Right lobe of liver (tissue), 6 donors: Measurements from ENCODE around the gene FEM1C. TPM values are rescaled to one million over a fixed set of nuclear protein-coding genes. Genes with fewer than 3 reads are reported as not detected.

ENCODE experiments used
- ATAC-seq, 4 donors: fragments of 200-7000 bp; cut with Tn5 transposase; one replicate each; pipeline ENCODE4 v1.9.1; 2020; ENCODE audit warnings: mild to moderate bottlenecking in 4 of 4, moderate library complexity in 4 of 4
- DNase-seq, 3 donors: peaks; one replicate each; pipeline ENCODE4 v3.0.0-alpha.2; 2020
- H3K27ac ChIP-seq, 3 donors: fragments of 200-600 bp; one replicate each; pipeline ENCODE4 v1.8.0; 2022
- H3K27me3 ChIP-seq, 2 donors: fragments of 200-600 bp; one replicate each; pipeline ENCODE4 v1.8.0; 2022
- H3K36me3 ChIP-seq, 4 donors: fragments of 200-600 bp; sonication (generic) in 1 of 4; one replicate each; pipeline versions ENCODE4 v1.5.1 to v1.8.0; 2017 to 2022; ENCODE audit warnings: control low read depth in 1 of 4
- H3K4me1 ChIP-seq, 4 donors: fragments of 200-600 bp; sonication (generic) in 1 of 4; one replicate each; pipeline versions ENCODE4 v1.5.1 to v1.8.0; 2017 to 2022; ENCODE audit warnings: control low read depth in 1 of 4
- H3K4me3 ChIP-seq, 3 donors: fragments of 200-600 bp; one replicate each; pipeline ENCODE4 v1.8.0; 2022
- H3K9me3 ChIP-seq, 4 donors: fragments of 200-600 bp; sonication (generic) in 1 of 4; one replicate each; pipeline versions ENCODE4 v1.5.1 to v1.8.0; 2017 to 2022; ENCODE audit warnings: control low read depth in 1 of 4
- CTCF ChIP-seq, 4 donors: fragments of 200-600 bp in 3 of 4; fragments of 450-650 bp in 1 of 4; IDR thresholded peaks; one replicate each; pipeline versions ENCODE4 v1.5.1 to v1.8.0; 2016 to 2022; ENCODE audit warnings: antibody characterized with exemption in 4 of 4, mild to moderate bottlenecking in 2 of 4
- POLR2A ChIP-seq: fragments of 450-650 bp; IDR thresholded peaks from one replicate; pipeline ENCODE4 v1.6.1; 2017; ENCODE audit warnings: antibody characterized with exemption, mild to moderate bottlenecking
- WGBS: methylation state at CpG from one replicate; pipeline ENCODE4 v1.1.6; 2018; ENCODE audit warnings: low coverage, low lambda C conversion rate; ENCODE audit not compliant: insufficient coverage; ENCODE audit errors: missing lambda C conversion rate; 5-methylcytosine and 5-hydroxymethylcytosine counted together
- intact Hi-C, 2 donors: fragments of 100-400 bp; cut with DNase I; formaldehyde crosslinking; loops; one replicate each; pipeline versions ENCODE4 v1.11.2 to v1.14.1; 2022
- total RNA-seq, 6 experiments: library from RNA; depleted of rRNA in 2 of 6; stranded (reverse); fragments of >200 nt in 2 of 6; fragmentation: NEBNext Ultra II Directional in 3 of 6; extraction: Animal tissue kit (Norgen Biotek cat#: 25700) in 3 of 6; gene quantifications; one replicate each; pipeline versions ENCODE4 v1.1.0 to v1.2.4, GENCODE V29; 2016 to 2023
- donor health status: DM: no; HTN: yes; CAD: no.
- donor health status: DM: no; HTN: no; CAD: no.
- donor health status: DM: no; HTN: no; CAD: no.
- donor health status: DM: no; HTN: yes; CAD: no.
- donor health status: DM: no; HTN: yes; CAD: no.

The FEM1C gene
- total RNA-seq, 6 experiments from 2014 or later, result 8.7 to 12.2 (median 11.0) TPM

GRCh38 chr5:115489733-115490132 lies 54.8 kb downstream of the FEM1C start:
- ATAC-seq (no peak), DNase-seq (no peak)
- Histone ChIP-seq H3K36me3 (no peaks in the 10 kb centered on the region), H3K4me1 (no peaks in the 10 kb centered on the region), H3K9me3 (no peaks in the 10 kb centered on the region), H3K4me3 (no peak overlapping the region), H3K27me3 (no peaks in the 10 kb centered on the region), H3K27ac (no peak overlapping the region)
- TF ChIP-seq CTCF (IDR thresholded peaks at IDR 0.05), result no peak
- TF ChIP-seq POLR2A, result no peak
- intact Hi-C loops, result no loop called here

GRCh38 chr5:115487756-115488155 lies 56.8 kb downstream of the FEM1C start:
- Histone ChIP-seq H3K4me3 (no peak overlapping the region), H3K27me3 (no peaks in the 10 kb centered on the region), H3K4me1 (no peaks in the 10 kb centered on the region), H3K27ac (no peak overlapping the region), H3K9me3 (no peaks in the 10 kb centered on the region), H3K36me3 (no peaks in the 10 kb centered on the region)
- intact Hi-C loops, result no loop called here
- no peak for DNase-seq
- no peak for ATAC-seq
- TF ChIP-seq POLR2A (no peak), CTCF (IDR thresholded peaks at IDR 0.05) (no peak)

GRCh38 chr5:115487168-115487567 lies 57.4 kb downstream of the FEM1C start:
- Histone ChIP-seq H3K36me3 (no peaks in the 10 kb centered on the region), H3K27ac (no peak overlapping the region), H3K27me3 (no peaks in the 10 kb centered on the region), H3K9me3 (no peaks in the 10 kb centered on the region), H3K4me3 (no peak overlapping the region), H3K4me1 (no peaks in the 10 kb centered on the region)
- intact Hi-C loops, result no loop called here
- ATAC-seq, result no peak
- TF ChIP-seq CTCF (IDR thresholded peaks at IDR 0.05) (no peak), POLR2A (no peak)
- 51% methylated on average over 4 of the region's 4 CpGs for WGBS
- DNase-seq, result no peak

GRCh38 chr5:115486728-115487127 lies 57.8 kb downstream of the FEM1C start:
- H3K27ac ChIP-seq, result no peak overlapping the region
- H3K4me3 ChIP-seq, result no peak overlapping the region
- TF ChIP-seq POLR2A (no peak), CTCF (IDR thresholded peaks at IDR 0.05) (no peak)
- WGBS, result 100% methylated on average over 2 of the region's 2 CpGs
- ATAC-seq (no peak), DNase-seq (no peak)
- H3K4me1 ChIP-seq, result no peaks in the 10 kb centered on the region
- no peaks in the 10 kb centered on the region for H3K27me3 ChIP-seq
- intact Hi-C loops, result no loop called here
- H3K9me3 ChIP-seq, result no peaks in the 10 kb centered on the region
- no peaks in the 10 kb centered on the region for H3K36me3 ChIP-seq

GRCh38 chr5:115484368-115484767 lies 60.2 kb downstream of the FEM1C start:
- Histone ChIP-seq H3K4me1 (no peaks in the 10 kb centered on the region), H3K36me3 (no peaks in the 10 kb centered on the region), H3K27ac (no peak overlapping the region), H3K9me3 (no peaks in the 10 kb centered on the region), H3K4me3 (no peak overlapping the region), H3K27me3 (no peaks in the 10 kb centered on the region)
- WGBS, result 19% methylated on average over 4 of the region's 4 CpGs
- intact Hi-C loops, result no loop called here
- TF ChIP-seq POLR2A (no peak), CTCF (IDR thresholded peaks at IDR 0.05) (no peak)
- ATAC-seq (peak in 3 of 4 donors; percentile 50 to 64 (median 61)), DNase-seq (peak in 1 of 3 donors; percentile 44)
